CD4-positive, alpha-beta T cell treated with Interleukin-4 for 4 hours (primary cell): ENCODE measurements around the gene PRKG1.

ENCODE experiments used
- DNase-seq: peaks from one replicate; pipeline ENCODE4 v3.0.0-alpha.2; 2020

PRKG1 gene

DNA sequence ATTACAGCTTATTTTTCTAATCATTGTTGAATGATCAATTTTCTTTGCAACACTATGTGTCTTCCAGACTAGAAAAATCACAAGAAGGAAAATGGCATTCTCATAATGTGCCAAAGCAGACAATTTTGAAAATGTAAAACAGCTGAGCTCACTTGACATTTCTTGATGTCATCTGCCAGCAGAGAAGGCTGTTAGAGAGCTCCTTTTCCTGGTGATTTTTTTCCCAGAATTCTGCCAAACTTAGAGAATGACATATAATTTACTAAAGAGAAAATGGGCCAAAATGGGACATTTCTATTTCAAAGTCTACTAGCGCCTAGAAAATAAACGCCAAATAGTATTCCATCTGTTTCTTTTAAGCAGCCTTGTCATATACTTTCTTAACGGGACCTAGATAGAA lies 714.0 kb downstream of the PRKG1 start:
- DNase-seq: no peak

DNA sequence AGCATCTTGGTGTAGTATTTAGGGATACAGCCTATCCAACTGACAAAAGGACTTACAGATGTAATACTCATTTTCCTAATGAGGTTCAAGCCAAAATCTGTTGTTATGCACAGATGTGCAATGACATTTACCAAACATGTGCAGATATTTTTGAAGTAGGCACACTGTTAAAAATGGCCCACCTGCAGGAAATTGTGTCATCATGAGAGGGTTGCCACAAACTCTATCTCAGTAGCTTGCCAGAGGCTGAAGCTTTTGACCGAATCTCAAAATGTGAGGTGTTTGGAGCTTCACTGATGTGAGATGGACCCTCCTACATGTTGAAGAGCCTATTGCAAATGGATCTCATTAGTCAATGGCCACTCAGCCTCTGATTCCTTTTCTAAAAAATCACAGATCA lies 714.8 kb downstream of the PRKG1 start:
- no peak for DNase-seq

DNA sequence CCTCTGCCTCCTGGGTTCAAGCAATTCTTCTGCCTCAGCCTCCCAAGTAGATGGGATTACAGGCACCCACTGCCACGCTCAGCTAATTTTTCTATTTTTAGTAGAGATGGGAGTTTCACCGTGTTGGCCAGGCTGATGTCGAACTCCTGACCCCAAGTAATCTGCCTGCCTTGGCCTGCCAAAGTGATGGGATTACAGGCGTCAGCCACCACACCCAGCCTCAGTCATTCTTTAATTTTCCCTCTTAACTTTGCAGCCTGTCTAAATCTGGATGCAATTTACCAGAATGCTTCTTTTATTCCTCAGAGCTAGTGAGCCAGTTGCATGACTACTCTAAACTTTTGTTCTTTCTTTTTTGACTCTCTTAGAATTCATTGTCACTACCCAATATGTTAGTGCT lies 715.6 kb downstream of the PRKG1 start:
- DNase-seq: no peak

DNA sequence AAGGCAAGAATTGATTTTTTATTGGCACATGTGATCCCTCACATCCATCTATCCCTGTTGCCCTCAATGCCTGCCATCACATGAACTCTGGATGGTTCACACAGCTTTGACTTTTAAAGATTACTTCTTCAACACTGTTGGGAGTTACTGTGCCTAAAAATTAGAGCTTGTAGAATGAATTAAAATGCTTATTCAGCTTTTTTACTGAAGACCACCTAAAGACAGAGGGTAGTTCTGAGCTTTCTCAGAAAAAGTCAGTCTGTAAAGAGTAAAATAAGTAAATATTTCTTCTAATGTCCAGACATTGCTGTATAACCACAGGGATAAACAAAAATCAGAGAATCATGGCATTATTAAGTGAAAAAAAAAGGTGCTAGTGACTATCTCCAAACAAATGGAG lies 718.4 kb downstream of the PRKG1 start:
- no peak for DNase-seq

DNA sequence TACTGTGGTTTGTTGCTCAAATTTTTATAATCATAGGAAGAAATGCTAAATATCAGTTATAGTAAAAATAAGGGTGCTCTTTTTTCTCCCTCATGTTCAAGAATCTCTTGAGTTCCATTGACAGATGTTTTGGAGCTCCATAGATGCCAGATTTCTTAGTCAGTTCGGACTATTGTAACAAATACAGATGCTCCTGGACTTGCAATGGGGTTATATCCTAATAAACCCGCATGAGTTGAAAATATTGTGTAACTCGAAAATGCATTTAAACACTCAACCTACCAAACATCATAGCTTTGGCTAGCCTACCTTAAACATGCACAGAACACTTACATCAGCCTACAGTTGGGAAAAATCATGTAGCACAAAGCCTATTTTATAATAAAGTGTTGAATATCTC lies 725.8 kb downstream of the PRKG1 start:
- no peak for DNase-seq

DNA sequence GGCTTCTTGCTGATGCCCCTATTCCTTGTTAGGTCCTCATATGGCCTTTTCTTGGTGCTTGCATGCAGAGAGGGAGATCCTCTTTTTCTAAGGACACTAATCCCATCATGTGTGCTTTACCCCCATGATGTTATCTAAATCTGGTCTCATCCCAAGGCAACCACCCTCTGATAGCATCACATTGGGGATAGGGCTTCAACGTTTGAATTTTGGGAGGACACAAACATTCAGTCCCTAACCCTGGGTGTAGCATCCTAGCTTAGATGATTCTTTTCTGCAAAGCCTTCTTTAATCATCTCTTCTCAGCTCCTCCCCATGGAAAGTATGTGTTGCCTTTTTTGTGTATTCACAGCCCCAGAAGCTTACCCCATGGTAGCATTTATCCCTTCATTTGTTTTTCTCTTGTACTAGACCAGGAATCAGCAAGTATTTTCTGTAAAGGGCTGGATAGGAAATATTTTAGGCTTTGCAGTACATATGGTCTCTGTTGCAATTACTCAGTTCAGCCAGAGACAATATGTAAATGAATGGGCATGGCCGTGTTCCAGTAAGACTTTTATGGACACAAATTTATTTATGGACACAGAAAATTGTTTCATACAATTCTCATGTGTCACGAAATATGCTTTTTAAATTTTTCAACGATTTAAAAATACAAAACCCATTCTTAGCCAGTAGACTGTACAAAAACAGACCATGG lies 726.6 kb downstream of the PRKG1 start:
- DNase-seq: no peak

DNA sequence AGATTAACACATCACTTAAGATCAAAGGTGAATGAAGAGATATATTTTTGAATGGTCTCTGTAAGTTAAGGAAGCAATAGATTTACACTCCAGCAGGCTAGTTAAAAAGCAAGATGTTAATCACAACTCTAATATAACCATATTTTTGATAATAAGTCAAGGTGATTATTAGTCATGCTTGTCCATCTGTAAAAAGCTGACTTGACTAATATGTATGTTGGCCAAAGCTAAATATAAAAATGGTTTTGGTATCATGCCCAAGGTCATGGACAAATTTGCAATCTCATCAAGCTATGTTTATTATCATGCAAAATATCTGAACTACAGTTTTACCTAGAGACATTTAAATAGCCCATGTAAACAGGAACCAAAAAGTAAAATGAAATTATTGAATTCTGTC lies 727.7 kb downstream of the PRKG1 start:
- DNase-seq: no peak

DNA sequence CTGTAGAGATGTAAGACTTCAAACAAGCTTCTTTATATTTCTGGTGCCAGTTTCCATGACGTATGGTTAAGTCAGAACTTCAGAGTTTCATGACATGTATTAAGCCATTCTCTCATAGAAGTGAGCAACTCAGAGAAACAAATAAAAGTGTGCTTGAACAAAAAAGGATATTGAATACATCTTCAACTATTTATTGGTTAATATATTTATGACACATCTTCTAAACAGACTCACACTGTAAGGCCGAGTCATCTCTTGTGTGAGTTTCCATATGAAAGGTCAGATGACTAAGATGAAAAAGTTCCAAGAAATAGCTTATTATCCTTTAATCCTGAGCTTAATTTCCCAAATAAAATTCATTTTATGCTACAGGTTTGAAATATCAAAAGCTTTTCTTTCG lies 730.6 kb downstream of the PRKG1 start:
- no peak for DNase-seq

DNA sequence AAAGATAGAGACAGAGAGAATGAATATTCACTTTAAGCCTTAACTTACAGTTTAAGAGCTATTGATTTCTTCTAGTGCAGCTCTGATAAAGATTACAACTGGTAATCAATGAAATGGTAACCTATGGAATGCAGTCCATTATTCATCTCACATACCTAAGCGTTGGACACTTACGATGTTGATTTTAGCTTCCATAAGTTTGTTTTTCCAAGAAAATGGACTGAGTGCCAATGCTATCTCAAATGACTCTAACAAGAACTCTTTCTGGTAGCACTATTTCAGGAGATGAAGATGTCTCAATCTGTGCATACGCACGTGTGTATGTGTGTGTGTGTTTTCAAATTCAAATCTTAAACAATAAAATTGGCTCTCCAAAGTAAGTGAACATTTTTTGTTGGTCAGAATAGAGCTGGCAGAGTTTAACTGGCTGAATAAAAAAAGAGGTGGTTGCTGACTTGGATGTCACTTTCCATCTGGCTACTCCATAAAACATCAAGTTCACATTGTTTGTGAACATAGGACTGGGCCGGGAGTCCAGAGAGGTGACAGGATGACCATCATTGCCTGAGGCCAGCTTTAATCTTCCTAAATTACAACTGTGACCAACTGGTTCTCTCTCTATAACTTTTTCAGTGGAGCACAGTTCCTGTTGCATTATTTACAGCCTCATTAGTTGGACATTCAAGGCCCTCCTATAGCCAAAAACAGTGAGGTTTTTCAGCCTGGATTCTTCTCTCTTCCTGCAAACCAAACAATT lies 732.0 kb downstream of the PRKG1 start:
- DNase-seq: no peak

DNA sequence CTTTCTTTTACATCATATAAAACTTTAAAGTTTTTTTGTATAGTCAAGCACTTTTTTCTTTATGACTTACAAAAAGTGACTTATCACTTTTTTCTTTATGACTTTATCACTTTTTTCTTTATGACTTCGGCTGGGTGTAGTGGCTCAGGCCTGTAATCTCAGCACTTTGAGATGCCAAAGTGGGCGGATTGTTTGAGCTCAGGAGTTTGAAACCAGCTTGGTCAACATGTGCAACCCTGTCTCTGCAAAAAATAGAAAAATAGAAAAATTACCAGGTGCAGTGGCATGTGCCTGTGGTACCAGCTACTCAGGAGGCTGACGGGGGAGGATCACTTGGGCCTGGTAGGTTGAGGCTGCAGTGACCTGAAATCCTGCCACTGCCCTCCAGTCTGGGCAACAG lies 733.9 kb downstream of the PRKG1 start:
- no peak for DNase-seq

DNA sequence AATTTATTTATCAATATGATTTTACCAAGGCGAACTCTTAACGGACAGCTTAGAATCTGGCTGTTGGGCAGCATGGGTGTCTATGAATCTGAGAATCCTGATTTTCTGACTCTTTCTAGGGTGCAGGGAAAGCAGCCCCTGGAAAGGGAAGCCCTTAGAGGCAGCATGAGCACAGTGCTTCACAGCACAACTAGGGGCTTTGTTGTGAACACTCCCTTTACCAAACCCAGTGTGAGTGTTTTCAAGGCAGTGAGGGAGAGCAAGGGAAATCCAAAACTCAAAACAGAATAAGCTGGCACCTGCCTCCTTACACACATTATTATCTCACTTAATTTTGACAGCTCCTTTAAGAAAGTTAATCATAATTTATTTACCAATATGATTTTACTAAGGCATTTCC lies 741.4 kb downstream of the PRKG1 start:
- no peak for DNase-seq

DNA sequence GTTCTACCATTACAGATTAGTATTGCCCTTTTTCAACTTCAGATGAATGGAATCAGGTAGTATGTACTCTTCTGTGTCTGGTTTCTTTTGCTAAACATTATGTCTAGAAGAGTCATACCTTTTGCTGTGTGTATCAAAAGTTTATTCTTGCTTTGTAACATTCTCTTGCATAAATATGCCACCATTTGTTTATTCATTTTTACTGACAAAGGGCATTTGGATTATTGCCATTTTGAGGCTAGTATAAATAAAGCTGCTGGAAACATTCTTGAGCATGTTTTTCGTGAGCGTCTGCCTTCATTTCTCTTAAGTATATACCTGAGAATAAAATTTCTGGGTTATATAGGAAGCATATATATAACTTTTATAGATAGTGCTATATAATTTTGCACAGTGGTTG lies 746.8 kb downstream of the PRKG1 start:
- DNase-seq: no peak

DNA sequence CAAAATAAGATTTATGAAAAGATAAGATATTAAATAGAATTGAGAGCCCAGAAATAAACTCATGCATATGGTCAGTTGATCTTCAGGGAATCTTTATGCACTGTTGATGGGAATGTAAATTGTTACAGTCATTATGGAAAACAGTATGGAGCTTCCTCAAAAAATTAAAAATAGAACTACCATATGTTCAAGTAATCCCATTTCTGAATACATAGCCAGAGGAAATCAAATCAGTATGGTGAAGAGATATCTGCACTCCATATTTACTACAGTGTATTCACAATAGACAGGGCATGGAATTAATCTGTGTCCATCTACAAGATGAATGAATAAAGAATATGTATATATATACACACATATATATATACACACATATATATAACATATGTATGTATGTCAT lies 747.5 kb downstream of the PRKG1 start:
- no peak for DNase-seq

DNA sequence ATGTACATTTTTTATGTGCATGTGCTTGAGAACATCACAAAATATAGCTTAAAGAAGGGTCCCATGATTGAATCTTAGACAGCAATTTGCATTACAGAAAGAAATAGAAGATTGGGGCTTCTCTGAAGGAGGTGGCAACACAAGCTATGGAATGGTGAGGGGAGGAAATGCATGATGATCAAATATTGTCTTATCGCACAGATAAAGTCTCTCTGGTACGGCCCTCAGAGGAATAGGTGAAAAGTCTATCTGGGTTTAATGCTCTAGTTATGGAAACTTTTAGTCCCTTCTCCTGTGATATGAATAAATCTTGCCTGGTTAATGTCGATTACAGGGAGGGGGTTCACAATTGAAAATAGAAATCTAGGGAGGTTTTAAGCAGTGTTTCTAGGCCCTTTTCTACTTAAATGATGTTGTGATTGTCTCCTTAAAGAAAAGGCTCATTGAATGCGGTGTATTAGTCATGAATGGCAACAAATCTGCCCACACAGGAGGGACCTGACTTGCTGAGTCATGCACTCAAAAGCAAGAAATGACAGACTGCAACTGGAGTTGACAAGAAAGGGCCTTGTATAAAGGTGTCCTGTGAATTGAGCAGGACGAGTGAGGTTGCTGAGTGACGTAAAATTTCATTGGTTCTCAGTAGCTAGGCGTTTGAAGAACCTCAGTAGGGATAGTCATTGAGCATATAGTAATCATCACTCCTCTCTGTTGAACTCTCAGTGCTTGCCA lies 758.5 kb downstream of the PRKG1 start:
- no peak for DNase-seq

DNA sequence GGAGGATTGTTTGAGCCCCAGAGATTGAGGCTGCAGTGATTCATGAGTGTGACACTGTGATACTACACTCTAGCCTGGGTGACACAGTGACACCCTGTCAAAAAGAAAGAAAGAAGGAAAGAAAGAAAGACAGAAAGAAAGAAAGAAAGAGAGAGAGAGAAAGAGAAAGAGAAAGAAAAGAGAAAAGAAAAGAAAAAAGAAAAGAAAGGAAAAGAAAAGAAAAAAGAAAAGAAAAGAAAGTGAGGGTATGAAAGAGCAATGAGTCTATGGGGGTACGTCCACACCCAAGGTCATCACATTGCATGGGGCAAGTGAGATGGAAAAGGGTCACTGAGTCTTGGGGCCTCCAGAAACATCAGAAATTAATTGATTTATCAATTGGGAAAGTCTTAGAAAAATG lies 760.3 kb downstream of the PRKG1 start:
- DNase-seq: no peak

DNA sequence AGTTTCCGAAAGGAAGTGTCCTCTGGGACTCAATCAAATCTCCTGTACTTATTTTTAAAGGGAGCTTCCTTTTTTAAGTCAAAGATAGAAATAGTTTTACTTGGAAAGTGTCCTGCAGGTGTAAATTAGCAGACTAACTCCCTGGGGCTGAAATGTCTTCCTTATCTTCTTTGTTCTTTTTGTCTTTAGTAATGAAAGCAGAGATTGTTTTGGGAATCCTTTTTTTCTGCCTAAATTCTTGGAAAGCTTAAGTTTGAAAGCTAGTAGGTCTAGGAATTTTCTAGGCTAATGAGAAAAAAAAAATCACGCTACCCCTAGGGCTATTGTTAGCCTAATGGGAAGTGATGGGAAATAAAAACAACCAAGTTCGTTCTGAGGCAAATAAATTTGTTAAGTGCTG lies 764.2 kb downstream of the PRKG1 start:
- DNase-seq: no peak

DNA sequence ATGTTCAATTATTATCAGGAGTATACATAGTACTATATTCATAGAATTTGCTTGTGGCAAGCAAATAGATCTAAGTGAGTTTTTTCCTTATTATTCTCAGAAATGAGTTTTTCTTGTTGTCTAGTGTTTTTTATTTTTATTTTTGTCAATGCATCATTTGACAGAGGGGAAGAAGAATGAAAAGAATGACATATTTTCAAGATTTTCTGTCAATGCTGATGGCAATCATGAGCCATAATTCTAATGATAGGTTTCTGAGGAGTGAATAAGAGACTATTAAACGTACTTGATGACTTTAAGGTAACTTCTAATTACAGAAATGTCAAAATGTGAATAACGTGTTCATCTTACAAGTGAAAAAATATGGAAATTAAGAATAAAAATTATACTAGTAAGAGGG lies 769.7 kb downstream of the PRKG1 start:
- no peak for DNase-seq

DNA sequence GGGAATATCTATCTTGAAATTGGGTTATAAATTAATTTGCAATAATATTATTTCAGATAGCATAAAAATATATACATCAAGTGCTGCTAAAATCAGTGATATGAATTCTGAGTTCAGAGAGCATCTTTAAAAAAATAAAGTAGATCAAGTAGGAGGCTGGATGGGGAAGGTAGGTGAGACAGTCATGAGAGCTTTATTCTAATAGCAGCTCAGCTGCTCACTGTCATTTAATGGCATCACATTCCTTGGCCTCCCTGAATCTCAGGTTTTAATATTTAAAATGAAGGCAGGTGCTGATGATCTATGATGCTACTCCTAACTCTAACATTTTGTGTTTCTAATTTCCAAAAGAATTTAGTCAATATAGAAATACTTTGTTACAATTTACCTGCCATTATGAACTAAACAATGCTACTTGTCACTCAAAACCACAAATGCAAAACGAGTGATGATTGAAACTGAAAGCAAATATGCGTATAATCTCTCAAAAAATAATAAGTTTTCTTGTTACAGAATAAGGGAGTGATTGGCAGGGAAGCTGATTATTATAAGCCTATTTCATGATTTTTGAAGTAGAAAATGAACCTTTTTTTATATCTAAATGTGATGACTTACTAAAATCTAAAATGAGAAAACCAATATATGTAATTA lies 772.7 kb downstream of the PRKG1 start:
- DNase-seq: no peak

DNA sequence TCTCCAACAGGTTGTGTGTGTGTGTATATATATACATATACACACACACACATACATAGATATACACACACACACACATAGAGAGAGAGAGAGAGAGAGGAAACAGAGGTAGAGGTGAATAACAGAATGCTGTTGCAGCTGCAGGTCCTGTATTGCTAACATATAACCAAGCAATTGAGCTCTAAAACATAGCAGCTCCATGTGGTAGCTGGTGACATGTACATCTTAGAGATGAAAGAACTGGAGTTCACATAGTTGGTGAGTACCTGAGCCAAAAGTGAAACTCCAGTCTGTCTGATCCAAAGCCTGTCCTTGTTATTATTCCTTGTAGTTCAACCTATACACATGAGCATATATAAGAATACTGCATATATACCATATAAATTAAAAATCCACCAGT lies 778.0 kb downstream of the PRKG1 start:
- no peak for DNase-seq

DNA sequence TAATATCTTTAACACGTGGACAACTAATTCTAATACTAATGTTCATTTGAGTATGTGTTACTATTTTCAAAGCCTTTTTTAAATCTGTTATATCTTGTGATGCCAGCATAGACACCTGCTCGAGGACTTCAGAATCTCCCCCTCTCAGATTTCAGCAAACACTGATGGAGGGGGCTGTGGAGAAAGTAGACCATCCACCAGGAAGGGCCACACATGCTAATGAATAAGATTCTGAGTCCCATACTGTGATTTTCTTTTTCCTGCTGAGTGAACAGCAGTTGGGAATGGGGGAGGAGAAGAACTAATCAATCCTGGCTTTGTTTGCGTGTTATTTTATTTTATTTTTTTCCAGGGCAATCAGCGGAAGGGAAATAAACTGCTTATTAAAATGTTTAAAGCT lies 783.0 kb downstream of the PRKG1 start:
- DNase-seq: no peak

DNA sequence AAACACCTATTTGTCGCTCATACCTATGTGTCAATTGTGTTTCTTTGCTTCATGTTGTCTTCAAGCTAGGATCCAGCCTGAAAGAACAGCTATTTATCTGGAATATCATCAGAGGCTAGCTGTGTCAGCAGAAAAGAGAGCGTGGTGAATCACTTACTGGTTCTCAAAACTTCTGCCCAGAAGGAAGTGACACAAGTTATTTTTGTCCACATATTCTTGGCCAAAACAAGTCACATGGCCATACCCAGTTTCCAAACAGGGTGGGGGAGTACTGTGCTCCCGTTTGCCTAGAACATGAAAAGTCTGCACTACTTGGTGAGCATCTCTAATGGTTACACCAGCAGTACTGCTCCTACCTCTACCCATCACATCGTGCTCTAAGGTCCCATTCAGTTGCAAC lies 786.0 kb downstream of the PRKG1 start:
- no peak for DNase-seq

DNA sequence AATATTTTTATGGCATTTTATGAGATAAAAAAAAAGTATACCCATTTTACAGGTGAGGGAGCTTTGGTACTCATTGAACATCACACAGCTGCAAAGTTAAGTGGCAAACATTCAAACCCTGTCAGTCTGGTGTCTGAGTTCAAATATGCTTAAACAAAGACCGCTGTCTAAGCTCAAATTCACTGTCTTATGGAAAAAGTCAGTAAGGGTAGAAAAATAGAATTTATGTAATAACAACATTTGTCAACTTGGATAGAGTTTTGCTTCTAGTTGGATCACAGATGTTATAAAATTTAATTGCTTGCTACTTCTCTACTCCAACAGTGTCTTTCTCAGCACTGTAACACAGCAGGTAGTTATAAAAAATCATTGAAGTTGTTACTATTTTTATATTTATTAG lies 786.8 kb downstream of the PRKG1 start:
- DNase-seq: no peak

DNA sequence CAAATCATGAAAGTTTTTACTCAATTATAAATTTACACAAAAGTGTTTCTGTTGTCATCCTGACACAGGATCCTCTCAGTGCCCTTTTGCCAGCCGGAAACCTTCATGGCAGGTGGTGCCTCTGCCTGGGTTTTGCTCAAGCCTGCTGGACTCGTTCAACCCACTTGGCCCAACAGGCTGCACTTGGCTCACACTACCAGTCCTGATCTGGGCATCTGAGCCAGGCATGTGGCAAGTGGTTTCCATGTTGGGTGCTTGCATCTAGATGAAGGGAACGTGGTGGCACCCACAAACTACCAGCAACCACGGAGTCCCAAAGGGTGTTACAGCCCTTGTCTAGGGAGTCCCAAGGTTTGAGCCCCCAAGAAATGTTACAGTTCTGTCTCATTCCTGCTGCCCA lies 787.4 kb downstream of the PRKG1 start:
- DNase-seq: no peak

DNA sequence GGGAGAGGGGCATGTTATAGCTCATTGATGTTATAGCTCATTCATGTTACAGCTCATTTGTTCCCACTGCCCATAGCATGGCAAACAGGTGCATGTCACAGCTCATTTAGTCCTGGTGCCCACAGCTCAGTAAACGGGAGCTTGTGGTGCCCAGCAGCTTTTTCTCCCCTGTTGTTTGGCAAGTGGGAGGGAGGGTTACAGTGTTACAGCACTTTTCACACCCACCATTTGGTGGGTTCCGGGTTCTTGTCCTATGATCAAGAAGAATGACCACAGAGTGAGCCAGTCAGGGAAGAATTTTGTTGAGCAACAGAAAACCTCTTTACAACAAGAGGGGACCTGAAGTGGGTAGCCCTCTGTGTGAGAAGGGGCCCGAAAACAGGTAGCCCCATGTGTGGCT lies 787.9 kb downstream of the PRKG1 start:
- no peak for DNase-seq
